Endothelial cell of umbilical vein (primary cell): ENCODE data around the gene SLC50A1. TPM values are rescaled to one million over a fixed set of nuclear protein-coding genes. Genes with fewer than 3 reads are reported as not detected.

Experiments
- BruUV-seq: library from RNA; stranded (reverse); fragments of 400-500 nt; replicated peaks from 2 replicates; lab custom pipeline; 2021; lab: Mats Ljungman, UMichigan
- CTCF ChIA-PET: fragments of 300-600, 350-600 bp; sonication (Branson Sonifier 250); formaldehyde crosslinking; loops from one replicate; lab custom pipeline; 2021; ENCODE audit warnings: antibody characterized with exemption, inconsistent platforms; lab: Charles Lee
- POLR2A ChIA-PET: fragments of 300-600, 350-600 bp; sonication (Branson Sonifier 250); formaldehyde crosslinking; loops from one replicate; lab custom pipeline; 2021; ENCODE audit warnings: antibody characterized with exemption, inconsistent platforms; lab: Charles Lee
- DNase-seq: peaks from one replicate; pipeline ENCODE4 v3.0.0-alpha.2; 2011; ENCODE audit warnings: low read depth, low spot score
- FAIRE-seq: peaks from 2 replicates; lab custom pipeline; 2011; peaks lifted over from hg19 to GRCh38; lab: Jason Lieb, UNC
- H2AFZ ChIP-seq: 2 replicates; pipeline ENCODE4 v1.6.0; 2012; ENCODE audit warnings: low read depth, low read length, control low read depth, inconsistent platforms
- H3K27ac ChIP-seq: 2 replicates; pipeline ENCODE4 v1.5.1; 2011; ENCODE audit warnings: low read depth, mild to moderate bottlenecking, control low read depth, low read length, moderate library complexity; ENCODE audit not compliant: insufficient read depth
- H3K27me3 ChIP-seq, 2 experiments: 2 replicates each; pipeline versions ENCODE4 v1.6.0 to v1.6.1; 2011; ENCODE audit warnings: low read length in 2 of 2, mixed read lengths in 1 of 2; ENCODE audit not compliant: control insufficient read depth in 2 of 2, insufficient read depth in 2 of 2
- H3K36me3 ChIP-seq, 2 experiments: 2 replicates in 1 of 2; 3 replicates in 1 of 2; pipeline ENCODE4 v1.5.1; 2011; ENCODE audit warnings: low read length in 2 of 2, mild to moderate bottlenecking in 1 of 2, moderate library complexity in 1 of 2; ENCODE audit not compliant: control insufficient read depth in 2 of 2, insufficient read depth in 2 of 2; ENCODE audit errors: extremely low read depth in 1 of 2
- H3K4me1 ChIP-seq: 3 replicates; pipeline ENCODE4 v1.5.1; 2011; ENCODE audit warnings: mild to moderate bottlenecking, low read length; ENCODE audit not compliant: control insufficient read depth, insufficient read depth; ENCODE audit errors: extremely low read depth
- H3K4me2 ChIP-seq: 2 replicates; pipeline ENCODE4 v1.6.1; 2011; ENCODE audit warnings: low read length, control low read depth, mixed read lengths; ENCODE audit not compliant: insufficient read depth
- H3K4me3 ChIP-seq, 3 experiments: fragments of 200-600 bp in 1 of 3; sonication (generic), shearing (Covaris generic) in 1 of 3; replicated peaks in 1 of 3; 2 replicates each; pipeline ENCODE4 v1.5.1; 2011 to 2016; ENCODE audit warnings: control low read depth in 3 of 3, low read length in 3 of 3, mild to moderate bottlenecking in 2 of 3, inconsistent platforms in 1 of 3, low read depth in 1 of 3, moderate library complexity in 1 of 3; ENCODE audit not compliant: insufficient read depth in 1 of 3
- H3K79me2 ChIP-seq: 2 replicates; pipeline ENCODE4 v1.6.0; 2012; ENCODE audit warnings: low read length, inconsistent platforms; ENCODE audit not compliant: control insufficient read depth, insufficient read depth
- H3K9ac ChIP-seq: replicated peaks from 2 replicates; pipeline ENCODE3; 2011; ENCODE audit warnings: low read length, control low read depth; ENCODE audit not compliant: insufficient read depth; ENCODE audit errors: extremely low read depth
- H3K9me1 ChIP-seq: replicated peaks from 3 replicates; pipeline ENCODE4 v1.6.0; 2011; ENCODE audit warnings: mild to moderate bottlenecking, low read length; ENCODE audit not compliant: control insufficient read depth, insufficient read depth; ENCODE audit errors: extremely low read depth
- H3K9me3 ChIP-seq: replicated peaks from 2 replicates; pipeline ENCODE4 v1.5.1; 2012; ENCODE audit warnings: low read length, inconsistent platforms; ENCODE audit not compliant: control insufficient read depth, insufficient read depth
- H4K20me1 ChIP-seq: replicated peaks from 2 replicates; pipeline ENCODE3; 2011; ENCODE audit warnings: mild to moderate bottlenecking, low read length; ENCODE audit not compliant: control insufficient read depth, insufficient read depth; ENCODE audit errors: extremely low read depth
- EZH2 ChIP-seq: IDR thresholded peaks from 2 replicates; pipeline ENCODE4 v1.6.1; 2012; ENCODE audit warnings: borderline replicate concordance, low read depth, mild to moderate bottlenecking, moderate library complexity, low read length, inconsistent platforms; ENCODE audit not compliant: severe bottlenecking
- FOS ChIP-seq: IDR thresholded peaks from 2 replicates; pipeline ENCODE4 v1.6.1; 2011; ENCODE audit warnings: mild to moderate bottlenecking, low read length, moderate library complexity, borderline replicate concordance; ENCODE audit not compliant: insufficient read depth
- GATA2 ChIP-seq: IDR thresholded peaks from 2 replicates; pipeline ENCODE4 v1.7.0; 2011; ENCODE audit warnings: low read depth, mild to moderate bottlenecking, moderate library complexity, mixed read lengths, low read length; ENCODE audit not compliant: insufficient read length, insufficient read depth
- JUN ChIP-seq: IDR thresholded peaks from 2 replicates; pipeline ENCODE4 v1.6.1; 2011; ENCODE audit warnings: borderline replicate concordance, low read depth; ENCODE audit not compliant: insufficient read length, insufficient read depth
- MYC ChIP-seq: IDR thresholded peaks from one replicate; pipeline ENCODE4 v1.6.1; 2011; ENCODE audit warnings: mild to moderate bottlenecking, low read depth, low read length
- POLR2A ChIP-seq: IDR thresholded peaks from 2 replicates; pipeline ENCODE4 v1.6.1; 2012; ENCODE audit warnings: low read depth, mild to moderate bottlenecking, control low read depth, low read length
- POLR2AphosphoS5 ChIP-seq: IDR thresholded peaks from 2 replicates; pipeline ENCODE4 v1.6.1; 2012; ENCODE audit warnings: low read depth, mild to moderate bottlenecking, control low read depth, low read length, moderate library complexity; ENCODE audit not compliant: insufficient read depth
- dilution Hi-C: fragments of 300-500 bp; cut with MboI; formaldehyde crosslinking; loops from one replicate; pipeline ENCODE4 v1.15.0; 2019; ENCODE audit warnings: low sequenced_read_pairs; ENCODE audit not compliant: extremely low pct_ligation_motif_present
- intact Hi-C: fragments of 100-400 bp; cut with micrococcal nuclease; formaldehyde crosslinking; loops from one replicate; pipeline ENCODE4 v1.10.0; 2022
- polyA plus RNA-seq, 4 experiments: library from polyadenylated mRNA; depleted of rRNA in 3 of 4; stranded (reverse) in 3 of 4; unstranded in 1 of 4; fragments of >200 nt; gene quantifications; 2 replicates each; pipeline versions ENCODE4 v1.2.1 to v1.2.3, GENCODE V29; 2011 to 2012; ENCODE audit warnings: missing spikeins in 1 of 4
- total RNA-seq: library from RNA; stranded (reverse); gene quantifications from 2 replicates; pipeline ENCODE4 v1.2.3, GENCODE V29; 2021
- TF ChIP-seq, protein P1 (sequence below), 2 donors: IDR thresholded peaks; 1 replicate in 1 of 2; 2 replicates in 1 of 2; pipeline ENCODE4 v1.5.1; 2011; ENCODE audit warnings: low read length in 2 of 2, mild to moderate bottlenecking in 2 of 2, moderate library complexity in 2 of 2, control low read depth in 1 of 2, inconsistent platforms in 1 of 2, low read depth in 1 of 2; ENCODE audit not compliant: insufficient read depth in 1 of 2; ENCODE audit errors: extremely low read depth in 1 of 2
- TF ChIP-seq, protein P2 (sequence below): IDR thresholded peaks from 2 replicates; pipeline ENCODE4 v1.6.1; 2011; ENCODE audit not compliant: insufficient read depth, insufficient read length

Gene SLC50A1
- total and polyA plus RNA-seq, 2 donors (not counting 3 experiments of a cell fraction or from before 2014, with no cell fraction given), result 29.5 to 66.1 TPM

DNA sequence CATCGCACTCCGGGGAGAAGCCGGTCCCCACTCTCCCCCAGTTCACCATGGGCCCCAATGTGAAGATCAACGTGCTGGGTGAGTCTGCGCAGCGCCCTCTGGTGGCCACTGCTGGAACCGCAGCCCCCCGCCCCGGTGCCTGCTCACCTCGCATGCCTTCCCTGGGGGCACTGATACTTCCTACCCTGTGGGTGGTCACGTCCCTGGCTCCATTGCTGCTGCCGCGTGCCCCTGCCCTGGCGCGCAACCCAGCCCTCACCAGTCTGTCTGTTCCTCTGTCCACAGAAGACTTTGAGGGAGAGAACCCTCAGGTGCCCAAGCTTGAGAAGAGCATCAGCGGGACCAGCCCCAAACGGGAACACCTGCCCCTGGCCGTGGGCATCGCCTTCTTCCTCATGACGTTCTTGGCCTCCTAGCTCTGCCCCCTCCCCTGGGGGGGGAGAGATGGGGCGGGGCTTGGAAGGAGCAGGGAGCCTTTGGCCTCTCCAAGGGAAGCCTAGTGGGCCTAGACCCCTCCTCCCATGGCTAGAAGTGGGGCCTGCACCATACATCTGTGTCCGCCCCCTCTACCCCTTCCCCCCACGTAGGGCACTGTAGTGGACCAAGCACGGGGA lies 49.4 kb upstream of the SLC50A1 start:
- Histone ChIP-seq H4K20me1 (no peaks in the 10 kb centered on the region), H2AFZ (no peak overlapping the region), H3K27ac (no peak overlapping the region), H3K9ac (no peak overlapping the region), H3K36me3 (no peaks in the 10 kb centered on the region), H3K4me2 (no peak overlapping the region), H3K4me3 (peak overlapping the region in 1 of 3 experiments; percentile 48), H3K27me3 (peaks cover 16 to 22% of the 10 kb centered on the region in 2 experiments), H3K4me1 (peaks cover 10% of the 10 kb centered on the region), H3K9me3 (no peaks in the 10 kb centered on the region), H3K79me2 (no peaks in the 10 kb centered on the region), H3K9me1 (no peaks in the 10 kb centered on the region)
- DNase-seq, result peak; percentile 58
- BruUV-seq, result no TSS peak
- dilution Hi-C loops (no loop called here), intact Hi-C loops (loop anchor here (1.0 kb wide), 1 partner anchor 527 kb away; no protein-coding TSS in a partner anchor)
- no peak for TF ChIP-seq MYC
- TF ChIP-seq, protein P1, sequence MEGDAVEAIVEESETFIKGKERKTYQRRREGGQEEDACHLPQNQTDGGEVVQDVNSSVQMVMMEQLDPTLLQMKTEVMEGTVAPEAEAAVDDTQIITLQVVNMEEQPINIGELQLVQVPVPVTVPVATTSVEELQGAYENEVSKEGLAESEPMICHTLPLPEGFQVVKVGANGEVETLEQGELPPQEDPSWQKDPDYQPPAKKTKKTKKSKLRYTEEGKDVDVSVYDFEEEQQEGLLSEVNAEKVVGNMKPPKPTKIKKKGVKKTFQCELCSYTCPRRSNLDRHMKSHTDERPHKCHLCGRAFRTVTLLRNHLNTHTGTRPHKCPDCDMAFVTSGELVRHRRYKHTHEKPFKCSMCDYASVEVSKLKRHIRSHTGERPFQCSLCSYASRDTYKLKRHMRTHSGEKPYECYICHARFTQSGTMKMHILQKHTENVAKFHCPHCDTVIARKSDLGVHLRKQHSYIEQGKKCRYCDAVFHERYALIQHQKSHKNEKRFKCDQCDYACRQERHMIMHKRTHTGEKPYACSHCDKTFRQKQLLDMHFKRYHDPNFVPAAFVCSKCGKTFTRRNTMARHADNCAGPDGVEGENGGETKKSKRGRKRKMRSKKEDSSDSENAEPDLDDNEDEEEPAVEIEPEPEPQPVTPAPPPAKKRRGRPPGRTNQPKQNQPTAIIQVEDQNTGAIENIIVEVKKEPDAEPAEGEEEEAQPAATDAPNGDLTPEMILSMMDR (IDR thresholded peaks at IDR 0.05; ENCODE audit: extremely low read depth in 1 of 2, insufficient read depth in 1 of 2, low read depth in 1 of 2, low read length in 2 of 2), result peak; percentile 88 to 99
- FAIRE-seq, result peak; percentile 85
- ChIA-PET CTCF (interaction anchor here (0.7 to 3.1 kb wide), 15 partner anchors 10 to 179 kb away, joined by 3 to 67 read pairs (median 14); partner anchors contain the start of genes ADAM15, EFNA4, KRTCAP2 and PYGO2), POLR2A (no interaction called here)

DNA sequence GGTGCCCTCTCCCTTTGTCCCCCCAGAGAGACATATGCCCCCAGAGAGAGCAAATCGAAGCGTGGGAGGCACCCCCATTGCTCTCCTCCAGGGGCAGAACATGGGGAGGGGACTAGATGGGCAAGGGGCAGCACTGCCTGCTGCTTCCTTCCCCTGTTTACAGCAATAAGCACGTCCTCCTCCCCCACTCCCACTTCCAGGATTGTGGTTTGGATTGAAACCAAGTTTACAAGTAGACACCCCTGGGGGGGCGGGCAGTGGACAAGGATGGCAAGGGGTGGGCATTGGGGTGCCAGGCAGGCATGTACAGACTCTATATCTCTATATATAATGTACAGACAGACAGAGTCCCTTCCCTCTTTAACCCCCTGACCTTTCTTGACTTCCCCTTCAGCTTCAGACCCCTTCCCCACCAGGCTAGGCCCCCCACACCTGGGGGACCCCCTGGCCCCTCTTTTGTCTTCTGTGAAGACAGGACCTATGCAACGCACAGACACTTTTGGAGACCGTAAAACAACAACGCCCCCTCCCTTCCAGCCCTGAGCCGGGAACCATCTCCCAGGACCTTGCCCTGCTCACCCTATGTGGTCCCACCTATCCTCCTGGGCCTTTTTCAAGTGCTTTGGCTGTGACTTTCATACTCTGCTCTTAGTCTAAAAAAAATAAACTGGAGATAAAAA lies 48.7 kb upstream of the SLC50A1 start:
- intact Hi-C loops, result loop anchor here (1.0 kb wide), 1 partner anchor 528 kb away; no protein-coding TSS in a partner anchor
- no peak overlapping the region for H3K4me2 ChIP-seq
- FAIRE-seq, result no peak

More for the DNA sequence above, 48.7 kb upstream of the SLC50A1 start:
- Histone ChIP-seq H3K36me3 (no peaks in the 10 kb centered on the region), H3K4me3 (no peak overlapping the region), H3K9me3 (no peaks in the 10 kb centered on the region), H3K9me1 (no peaks in the 10 kb centered on the region), H2AFZ (no peak overlapping the region), H3K4me1 (peaks cover 10% of the 10 kb centered on the region), H3K9ac (no peak overlapping the region), H3K27me3 (peaks cover 12 to 15% of the 10 kb centered on the region in 2 experiments), H4K20me1 (no peaks in the 10 kb centered on the region), H3K27ac (no peak overlapping the region), H3K79me2 (no peaks in the 10 kb centered on the region)
- BruUV-seq, result no TSS peak
- POLR2A ChIA-PET, result no interaction called here
- DNase-seq, result no peak
- TF ChIP-seq POLR2A, result no peak
- TF ChIP-seq POLR2AphosphoS5, result no peak
- TF ChIP-seq, protein P1 (IDR thresholded peaks at IDR 0.05; ENCODE audit: extremely low read depth in 1 of 2, insufficient read depth in 1 of 2, low read depth in 1 of 2, low read length in 2 of 2), result no peak
- TF ChIP-seq, protein P2, sequence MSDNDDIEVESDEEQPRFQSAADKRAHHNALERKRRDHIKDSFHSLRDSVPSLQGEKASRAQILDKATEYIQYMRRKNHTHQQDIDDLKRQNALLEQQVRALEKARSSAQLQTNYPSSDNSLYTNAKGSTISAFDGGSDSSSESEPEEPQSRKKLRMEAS, result no peak
- no peak for TF ChIP-seq FOS
- TF ChIP-seq JUN, result no peak
- TF ChIP-seq MYC, result no peak
- TF ChIP-seq GATA2, result no peak
- no peak for TF ChIP-seq EZH2
- dilution Hi-C loops, result no loop called here
- CTCF ChIA-PET, result interaction anchor here (1.5 to 3.1 kb wide), 5 partner anchors 11 to 180 kb away, joined by 6 to 67 read pairs (median 24); partner anchors contain the start of gene KRTCAP2
